Upper lobe of right lung (tissue), 1 donor: ENCODE data around the gene TTC36. TPM values are rescaled to one million over a fixed set of nuclear protein-coding genes. Genes with fewer than 3 reads are reported as not detected.

Experiments used
- ATAC-seq: fragments of 200-7000 bp; cut with Tn5 transposase; one replicate; pipeline ENCODE4 v1.9.1; 2020; ENCODE audit warnings: mild to moderate bottlenecking, moderate library complexity
- DNase-seq: peaks from one replicate; pipeline ENCODE4 v3.0.0-alpha.2; 2020
- H3K27ac ChIP-seq: fragments of 200-600 bp; one replicate; pipeline ENCODE4 v1.8.0; 2022
- H3K27me3 ChIP-seq: fragments of 200-600 bp; one replicate; pipeline ENCODE4 v1.8.0; 2022; ENCODE audit warnings: mild to moderate bottlenecking
- H3K36me3 ChIP-seq: fragments of 200-600 bp; one replicate; pipeline ENCODE4 v1.8.0; 2022
- H3K4me1 ChIP-seq: fragments of 200-600 bp; one replicate; pipeline ENCODE4 v1.8.0; 2022
- H3K4me3 ChIP-seq: fragments of 200-600 bp; one replicate; pipeline ENCODE4 v1.8.0; 2022; ENCODE audit warnings: mild to moderate bottlenecking
- H3K9me3 ChIP-seq: fragments of 200-600 bp; one replicate; pipeline ENCODE4 v1.8.0; 2022
- CTCF ChIP-seq: fragments of 200-600 bp; IDR thresholded peaks from one replicate; pipeline ENCODE4 v1.8.0; 2022; ENCODE audit warnings: antibody characterized with exemption
- intact Hi-C: fragments of 100-400 bp; cut with DNase I; formaldehyde crosslinking; loops from one replicate; pipeline ENCODE4 v1.11.0; 2022
- total RNA-seq: library from RNA; stranded (reverse); fragmentation: NEBNext Ultra II Directional; extraction: Animal tissue kit (Norgen Biotek cat#: 25700); gene quantifications from one replicate; pipeline ENCODE4 v1.2.1, GENCODE V29; 2021
- donor health status: DM: no; HTN: yes; CAD: no; lungs with severe emphysema.

TTC36 gene
- total RNA-seq, 1 donor from 2014 or later, result 1.9 TPM

GRCh38 chr11:118532852-118533768 lies 5.8 kb downstream of the TTC36 start:
- Histone ChIP-seq H3K36me3 (no peaks in the 10 kb centered on the region), H3K9me3 (no peaks in the 10 kb centered on the region), H3K4me3 (no peak overlapping the region), H3K27ac (no peak overlapping the region), H3K4me1 (peaks cover 12% of the 10 kb centered on the region), H3K27me3 (no peaks in the 10 kb centered on the region)
- DNase-seq (no peak), ATAC-seq (no peak)
- intact Hi-C loops, result no loop called here
- no peak for TF ChIP-seq CTCF

- intact Hi-C loops, result no loop called here
- no peak overlapping the region for H3K27ac ChIP-seq
- H3K4me3 ChIP-seq, result no peak overlapping the region
- no peaks in the 10 kb centered on the region for H3K36me3 ChIP-seq
- TF ChIP-seq CTCF, result no peak
- no peaks in the 10 kb centered on the region for H3K27me3 ChIP-seq
- peaks cover 12% of the 10 kb centered on the region for H3K4me1 ChIP-seq
- no peak for DNase-seq
- H3K9me3 ChIP-seq, result no peaks in the 10 kb centered on the region
- peak; percentile 20 for ATAC-seq
Observed at GRCh38 chr11:118533769-118534729, 6.8 kb downstream of the TTC36 start.

GRCh38 chr11:118535261-118535660 lies 8.0 kb downstream of the TTC36 start:
- no peak for TF ChIP-seq CTCF
- peaks cover 5% of the 10 kb centered on the region for H3K4me1 ChIP-seq
- H3K27me3 ChIP-seq, result no peaks in the 10 kb centered on the region
- ATAC-seq, result no peak
- H3K4me3 ChIP-seq, result no peak overlapping the region
- H3K9me3 ChIP-seq, result no peaks in the 10 kb centered on the region
- DNase-seq, result no peak
- H3K27ac ChIP-seq, result no peak overlapping the region
- intact Hi-C loops, result no loop called here
- H3K36me3 ChIP-seq, result no peaks in the 10 kb centered on the region

DNA sequence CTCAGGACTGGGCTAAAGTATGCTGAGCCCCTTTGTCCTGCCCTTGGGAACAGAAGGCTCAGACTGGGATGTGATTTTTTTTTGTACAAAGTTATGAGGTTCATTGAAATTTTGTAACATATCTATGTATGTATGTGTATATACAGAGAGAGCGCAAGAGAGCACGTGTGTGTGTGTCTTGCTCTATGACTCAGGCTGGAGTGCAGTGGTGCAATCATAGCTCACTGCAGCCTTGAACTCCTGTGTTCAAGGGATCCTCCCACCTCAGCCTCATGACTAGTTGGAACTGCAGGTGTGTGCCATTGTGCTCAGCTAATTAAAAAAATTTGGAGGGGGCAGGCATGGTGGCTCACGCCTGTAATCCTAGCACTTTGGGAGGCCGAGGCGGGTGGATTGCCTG lies 9.5 kb downstream of the TTC36 start:
- intact Hi-C loops, result no loop called here
- Histone ChIP-seq H3K4me3 (no peak overlapping the region), H3K9me3 (no peaks in the 10 kb centered on the region), H3K4me1 (peaks cover 2% of the 10 kb centered on the region), H3K27ac (no peak overlapping the region), H3K27me3 (no peaks in the 10 kb centered on the region), H3K36me3 (peaks cover 4% of the 10 kb centered on the region)
- no peak for TF ChIP-seq CTCF
- ATAC-seq (no peak), DNase-seq (no peak)

DNA sequence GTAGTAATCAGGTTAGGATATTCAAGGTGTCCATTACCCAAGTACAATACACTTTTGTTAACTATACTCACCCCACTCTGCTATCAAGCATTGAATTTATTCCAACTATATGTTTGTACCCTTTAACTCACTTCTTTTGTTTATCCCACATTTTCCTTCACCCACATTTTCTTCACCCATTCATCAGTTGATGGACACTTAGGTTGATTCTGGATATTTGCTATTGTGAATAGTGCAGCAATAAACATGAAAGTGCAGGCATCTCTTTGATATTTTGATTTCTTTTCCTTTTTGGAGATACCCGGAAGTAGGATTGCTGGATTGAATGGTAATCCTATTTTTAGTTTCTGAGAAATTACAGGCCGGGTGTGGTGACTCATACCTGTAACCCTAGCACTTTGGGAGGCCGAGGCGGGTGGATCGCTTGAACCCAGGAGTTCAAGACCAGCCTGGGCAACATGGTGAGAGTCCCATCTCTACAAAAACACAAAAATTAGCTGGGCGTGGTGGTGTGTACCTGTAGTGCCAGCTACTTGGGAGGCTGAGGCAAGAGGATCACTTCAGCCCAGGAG lies 10.2 kb downstream of the TTC36 start:
- DNase-seq (no peak), ATAC-seq (no peak)
- intact Hi-C loops, result no loop called here
- TF ChIP-seq CTCF, result no peak
- H3K27ac ChIP-seq, result no peak overlapping the region
- H3K4me1 ChIP-seq, result no peaks in the 10 kb centered on the region
- no peak overlapping the region for H3K4me3 ChIP-seq
- no peaks in the 10 kb centered on the region for H3K9me3 ChIP-seq
- H3K36me3 ChIP-seq, result peaks cover 7% of the 10 kb centered on the region
- no peaks in the 10 kb centered on the region for H3K27me3 ChIP-seq
